HG03066 (cell line): Measurements from ENCODE around the gene DUSP22.

ENCODE experiments used
- ATAC-seq: cut with Tn5 transposase; IDR thresholded peaks from one replicate; pipeline ENCODE4 v1.9.1; 2021; ENCODE audit warnings: low read depth; ENCODE audit not compliant: unreplicated experiment

Gene DUSP22

DNA sequence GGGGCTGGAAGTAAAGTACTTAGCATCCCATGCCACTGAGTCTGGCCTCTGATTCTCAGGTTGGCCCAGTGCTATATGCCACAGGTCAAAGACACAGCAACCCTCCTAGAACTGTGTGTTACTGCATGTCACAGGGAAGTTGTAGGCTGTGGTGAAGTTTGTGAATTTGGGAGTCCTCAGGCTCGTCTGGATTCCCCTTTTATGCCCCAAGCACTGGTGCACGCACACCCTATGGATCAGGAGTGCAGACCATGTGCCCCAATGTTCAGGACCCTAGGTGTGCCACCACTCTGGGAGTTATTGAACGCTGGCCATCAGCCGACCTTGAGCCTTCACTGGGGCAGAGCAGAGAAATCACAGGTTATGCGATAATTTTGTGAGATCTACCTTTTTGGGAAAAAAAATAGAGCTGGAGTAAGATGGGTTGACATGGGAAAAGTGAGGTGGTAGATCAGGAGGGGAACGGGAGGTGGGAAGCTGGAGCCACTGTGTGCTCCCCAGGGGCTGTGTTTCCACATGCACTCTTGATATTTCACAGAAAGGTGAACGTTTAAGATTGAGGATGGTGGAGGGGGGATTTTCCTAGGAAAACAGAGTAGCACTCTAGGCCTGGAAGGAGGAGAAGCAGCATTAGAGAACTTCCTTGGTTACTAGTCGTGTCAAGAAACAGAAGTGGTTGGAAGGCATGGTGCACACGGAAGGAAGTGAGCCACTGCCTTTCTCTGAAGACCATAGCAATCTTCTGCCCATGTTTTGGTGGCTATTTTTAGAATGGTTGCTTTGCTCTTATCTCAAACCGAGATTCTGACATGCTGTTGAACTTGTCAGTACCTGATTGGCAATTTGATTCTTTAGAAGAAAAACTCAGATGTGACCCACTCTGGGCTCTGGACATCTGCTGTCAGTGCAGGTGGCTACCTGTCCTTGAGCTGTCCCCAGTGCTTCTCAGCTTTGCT is 44.1 kb downstream of the DUSP22 start:
- ATAC-seq = no peak

DNA sequence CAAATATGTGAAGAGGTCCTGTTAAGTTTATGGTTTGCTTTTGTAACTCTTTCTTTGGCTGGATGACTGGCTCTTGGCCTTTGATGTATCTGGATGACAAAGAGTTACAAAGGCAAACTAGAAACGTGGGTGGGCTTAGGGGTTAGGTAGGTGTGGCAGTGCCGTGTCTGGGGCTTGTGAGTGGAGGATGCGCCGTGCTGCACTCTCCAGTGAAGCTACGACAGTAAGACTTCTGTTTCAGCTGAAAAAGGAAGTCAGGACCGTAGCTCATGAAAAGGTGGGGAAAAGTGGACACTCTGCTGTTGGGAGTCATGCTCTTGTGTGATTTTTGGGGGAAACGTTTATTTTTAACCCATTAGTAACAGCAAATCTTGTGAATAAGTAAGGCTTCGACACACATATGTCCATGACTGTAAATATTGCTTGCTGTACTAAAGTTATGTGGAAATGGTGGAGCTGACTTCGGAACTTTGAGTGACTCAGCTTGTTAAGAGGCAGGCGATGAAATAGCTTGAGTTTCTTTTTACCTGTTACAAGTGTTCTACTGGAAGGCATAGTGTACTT is 45.6 kb downstream of the DUSP22 start:
- ATAC-seq = no peak

DNA sequence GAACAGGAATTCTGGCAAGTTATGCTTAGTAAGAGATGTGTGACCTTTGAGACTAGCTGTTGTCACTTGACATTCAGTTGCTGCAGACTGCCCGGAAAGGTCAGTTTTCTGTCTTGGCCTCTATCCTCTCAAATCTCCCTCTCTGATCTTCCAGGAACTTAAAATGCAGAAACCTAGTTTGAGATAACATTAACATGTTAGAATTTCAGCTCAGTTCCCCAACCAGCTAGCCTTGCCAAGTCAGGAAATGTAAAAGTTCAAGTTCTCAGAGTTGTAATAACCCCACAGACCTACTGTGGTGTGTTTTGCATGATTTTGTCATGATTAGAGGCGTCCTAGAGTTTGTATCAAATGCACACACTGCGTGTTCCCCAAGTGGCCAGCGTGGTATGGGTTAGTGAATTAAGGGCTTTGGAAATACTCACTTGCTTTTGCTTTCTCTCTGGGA is 46.6 kb downstream of the DUSP22 start:
- no peak for ATAC-seq

DNA sequence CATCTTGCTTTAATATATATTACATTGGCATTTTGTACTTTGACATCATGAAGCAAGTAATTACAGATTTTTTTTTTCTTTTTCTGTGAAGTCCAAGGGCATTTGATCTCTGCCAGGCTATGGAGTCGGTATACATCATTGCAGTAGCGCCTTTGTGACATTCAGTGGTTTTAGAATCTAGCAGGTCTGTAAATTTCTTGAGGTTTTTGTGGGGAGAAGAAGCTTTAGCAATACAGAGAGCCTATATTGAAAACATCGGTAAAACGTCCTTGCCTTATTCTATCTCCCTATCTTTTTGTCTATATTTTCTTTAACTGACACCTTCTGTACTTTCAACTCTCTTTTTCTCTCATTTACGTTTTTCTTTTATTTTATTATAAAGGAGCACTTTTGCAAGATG is 47.2 kb downstream of the DUSP22 start:
- ATAC-seq = no peak

DNA sequence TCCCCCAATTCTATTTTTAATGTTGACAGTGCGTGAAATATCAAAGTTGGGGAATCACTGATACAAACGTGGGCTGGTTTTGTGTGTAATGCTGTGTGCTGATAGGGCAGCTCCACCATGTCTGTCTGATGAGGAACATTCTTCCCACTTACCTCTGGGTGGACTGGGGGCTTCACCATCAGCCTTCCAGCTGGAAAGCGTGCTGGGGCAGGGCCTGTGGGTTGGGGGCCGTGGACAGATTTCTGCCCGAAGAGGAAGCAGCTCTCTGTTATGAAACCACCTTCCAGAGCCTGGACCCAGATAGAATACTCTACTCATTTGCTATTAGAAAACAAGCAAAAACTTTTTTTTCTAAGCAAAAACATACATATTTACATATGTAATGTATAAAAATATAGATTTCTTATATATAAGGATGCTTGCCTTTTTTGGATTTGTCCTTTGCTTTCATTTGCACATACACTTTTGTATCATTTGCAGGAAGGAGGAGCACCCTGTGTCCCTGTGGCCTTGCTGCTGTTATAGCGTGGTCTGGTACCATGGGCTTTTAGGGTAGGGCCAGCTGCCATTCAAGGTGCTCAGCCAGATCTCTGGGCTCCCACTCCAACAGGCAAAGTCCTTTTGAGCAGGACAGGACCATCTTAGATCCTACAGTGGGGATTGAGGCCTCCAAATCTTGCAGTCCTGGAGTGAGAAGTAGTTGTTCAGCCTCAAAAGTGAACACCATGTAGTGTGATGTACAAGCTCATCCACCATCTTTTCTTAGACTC is 48.1 kb downstream of the DUSP22 start:
- ATAC-seq = no peak

DNA sequence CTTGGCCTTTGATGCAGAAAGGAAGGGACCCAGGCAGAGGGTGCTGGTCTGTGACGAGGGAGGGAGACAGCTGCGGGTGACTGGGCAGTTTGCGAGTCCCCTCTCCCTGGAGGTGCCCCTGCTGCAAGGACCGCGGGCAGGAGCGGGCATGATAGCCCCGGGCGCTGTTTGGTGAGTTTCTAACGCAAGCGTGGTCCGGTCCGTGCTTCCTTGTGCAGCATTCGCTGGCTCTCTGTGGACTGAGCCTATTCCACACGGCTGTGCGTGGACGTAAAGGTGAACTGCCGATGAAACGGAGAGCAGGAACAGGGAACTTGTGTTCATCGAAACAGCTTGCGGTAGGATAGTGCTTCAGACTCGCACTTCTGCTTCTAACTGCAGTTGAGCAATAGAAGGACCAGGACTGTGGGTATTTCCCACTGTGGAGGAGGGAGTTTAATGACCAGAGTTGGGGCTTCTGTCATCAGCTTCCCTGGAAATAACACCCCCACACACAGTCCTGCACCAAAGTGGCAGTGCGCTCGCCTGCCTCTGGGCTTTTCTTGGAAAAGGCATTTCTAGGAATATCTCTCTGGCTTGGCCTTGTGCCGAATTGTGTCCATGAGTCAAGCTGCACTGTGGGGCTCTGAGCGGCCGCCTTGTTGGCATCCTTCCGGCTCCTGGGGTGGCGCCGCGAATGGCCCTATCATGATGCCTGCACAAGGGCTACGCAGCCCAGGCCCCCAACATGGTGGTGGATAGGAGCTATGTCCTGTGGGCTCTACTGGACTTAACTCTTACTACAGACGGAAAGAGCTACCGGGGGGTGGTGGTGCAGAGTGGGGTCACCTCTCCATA is 48.9 kb downstream of the DUSP22 start:
- peak; percentile 36 for ATAC-seq

DNA sequence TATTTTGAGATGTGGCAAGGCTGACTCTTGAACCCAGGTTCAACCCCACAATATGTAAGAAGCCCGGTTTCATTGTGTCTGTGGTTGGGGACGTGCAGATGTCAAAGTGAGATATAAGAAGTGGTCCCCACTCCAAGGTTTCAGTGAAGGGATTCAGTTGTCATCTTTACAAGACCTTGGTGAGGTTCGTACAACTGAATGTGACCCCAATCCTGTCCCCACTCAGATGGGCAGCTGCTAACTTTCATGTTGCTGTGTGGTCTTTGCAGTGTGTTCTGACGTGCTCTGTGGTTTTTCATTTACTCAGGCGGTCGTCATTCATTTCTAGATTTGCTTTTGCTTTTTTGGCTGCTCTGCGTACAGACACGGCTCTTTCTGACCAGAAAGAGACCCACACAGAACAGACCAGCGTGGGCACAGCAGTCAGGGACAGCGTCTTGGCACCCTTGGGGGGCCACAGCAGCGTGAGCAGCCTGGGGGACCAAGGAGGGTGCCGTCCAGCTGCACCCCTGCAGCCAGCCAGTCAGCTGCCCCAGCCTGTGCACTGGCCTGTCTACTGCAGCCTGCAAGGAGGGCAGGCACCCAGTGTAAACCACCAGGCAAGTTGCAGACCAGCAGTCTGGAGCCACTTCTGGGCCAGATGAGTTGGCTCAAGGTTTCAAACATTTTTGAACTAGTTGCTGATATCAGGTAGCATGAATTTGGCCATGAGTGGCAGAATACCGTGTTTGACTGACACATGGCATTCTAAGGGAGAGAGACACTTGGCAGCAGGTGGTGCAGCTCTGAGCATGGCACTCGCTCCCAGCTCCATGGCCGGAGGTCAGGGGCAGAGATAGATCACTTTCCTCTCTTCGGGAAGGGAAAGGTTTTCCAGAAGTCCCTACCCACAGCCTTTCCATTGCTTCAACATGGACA is 49.9 kb downstream of the DUSP22 start:
- peak; percentile 55 for ATAC-seq

DNA sequence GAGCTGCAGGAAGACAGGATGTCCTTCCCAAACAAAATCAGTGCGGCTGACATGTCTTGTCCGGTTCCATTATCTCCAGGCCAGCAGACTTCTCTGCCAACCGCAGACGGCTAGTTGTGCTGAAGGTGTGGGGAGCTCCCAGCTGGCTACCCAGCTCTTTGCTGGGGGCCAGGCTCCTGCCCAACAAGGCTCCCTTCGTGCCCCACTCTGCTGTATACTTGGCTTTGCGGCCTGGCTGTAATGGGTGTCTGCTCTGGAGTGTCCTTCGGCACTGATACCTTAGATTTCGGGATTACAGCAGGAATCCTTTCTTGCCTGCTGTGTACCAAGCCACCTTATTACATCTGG is 50.5 kb downstream of the DUSP22 start:
- no peak for ATAC-seq

DNA sequence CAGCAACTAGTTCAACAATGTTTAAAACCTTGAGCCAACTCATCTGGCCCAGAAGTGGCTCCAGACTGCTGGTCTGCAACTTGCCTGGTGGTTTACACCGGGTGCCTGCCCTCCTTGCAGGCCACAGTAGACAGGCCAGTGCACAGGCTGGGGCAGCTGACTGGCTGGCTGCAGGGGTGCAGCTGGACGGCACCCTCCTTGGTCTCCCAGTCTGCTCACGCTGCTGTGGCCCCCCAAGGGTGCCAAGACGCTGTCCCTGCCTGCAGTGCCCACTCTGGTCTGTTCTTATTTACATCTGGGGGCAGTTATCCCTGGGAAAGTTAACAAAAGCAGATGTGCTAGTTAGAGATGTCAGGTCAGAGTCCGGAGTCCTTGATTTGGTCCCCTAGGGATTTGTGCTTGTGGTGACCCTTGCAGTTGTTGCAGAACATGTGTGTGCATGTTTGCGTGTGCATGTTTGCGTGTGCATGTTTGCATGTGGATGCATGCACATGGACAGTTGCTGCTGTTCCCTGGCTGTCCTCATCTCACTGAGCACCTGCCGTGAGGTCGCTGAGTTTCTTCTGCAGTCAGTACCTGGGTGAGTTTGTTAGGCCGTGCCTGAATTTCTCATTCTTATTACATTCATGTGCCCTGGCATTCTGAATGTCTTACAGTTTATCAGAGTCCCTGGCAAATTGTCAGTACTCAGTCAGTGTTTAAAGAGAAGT is 51.1 kb downstream of the DUSP22 start:
- ATAC-seq = no peak

DNA sequence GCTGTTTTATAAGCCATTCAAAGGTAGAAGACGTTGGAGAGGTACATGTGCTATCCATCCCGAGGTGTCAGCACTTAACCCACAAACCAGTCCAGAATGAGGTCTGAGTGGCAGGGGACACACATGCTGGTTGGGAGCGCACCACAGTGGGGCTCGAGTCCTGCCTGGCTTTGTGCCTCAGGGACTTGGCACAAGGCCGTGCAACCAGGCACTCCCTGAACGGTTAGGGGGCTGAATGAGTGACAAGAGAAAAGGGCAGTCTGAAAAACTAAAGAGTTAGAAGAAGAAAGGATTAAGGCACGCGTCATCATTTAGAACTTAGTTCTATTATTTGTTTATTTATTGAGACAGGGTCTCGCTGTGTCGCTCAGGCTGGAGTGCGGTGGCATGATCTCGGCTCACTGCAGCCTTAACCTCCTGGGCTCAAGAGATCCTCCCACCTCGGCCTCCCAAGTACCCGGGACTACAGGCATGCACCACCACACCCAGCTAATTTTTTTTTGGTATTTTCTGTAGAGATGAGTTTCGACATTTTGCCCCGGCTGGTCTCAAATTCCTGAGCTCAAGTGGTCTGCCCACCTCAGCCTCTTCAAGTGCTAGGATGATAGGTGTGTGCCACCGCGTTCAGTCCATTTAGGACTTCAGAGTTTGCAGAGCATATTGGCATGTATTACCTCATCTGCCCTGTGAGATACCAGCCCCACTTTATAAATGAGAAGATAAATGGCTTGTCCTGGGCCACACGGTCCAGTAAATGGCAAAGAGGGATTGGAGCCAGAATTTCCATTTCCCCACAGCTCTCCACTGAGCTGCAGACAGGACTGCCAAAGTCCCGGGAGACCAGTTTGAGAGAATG is 51.9 kb downstream of the DUSP22 start:
- ATAC-seq = no peak

DNA sequence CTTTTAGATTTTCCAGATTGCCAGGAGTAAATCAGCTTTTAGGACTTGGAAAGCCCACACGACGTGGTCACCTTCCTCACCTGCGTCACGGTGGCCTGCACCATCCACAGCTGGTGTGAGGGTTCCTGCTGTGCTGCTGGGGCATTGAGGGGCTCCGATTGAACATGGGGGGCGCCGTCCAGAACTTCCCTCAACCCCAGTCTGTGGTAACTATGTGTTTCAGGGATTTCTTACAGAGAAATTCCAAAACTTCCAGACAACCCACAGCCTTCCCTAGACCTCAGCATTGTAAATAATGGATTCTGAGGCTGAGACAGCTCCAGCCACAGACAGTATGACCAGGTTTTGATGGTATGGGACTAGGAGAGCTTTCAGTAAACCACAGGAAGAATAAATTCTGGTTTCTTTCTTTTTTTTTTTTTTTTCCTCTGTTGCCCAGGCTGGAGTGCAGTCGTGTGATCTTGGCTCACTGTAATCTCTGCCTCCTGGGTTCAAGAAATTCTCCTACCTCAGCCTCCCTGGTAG is 52.6 kb downstream of the DUSP22 start:
- ATAC-seq = no peak

DNA sequence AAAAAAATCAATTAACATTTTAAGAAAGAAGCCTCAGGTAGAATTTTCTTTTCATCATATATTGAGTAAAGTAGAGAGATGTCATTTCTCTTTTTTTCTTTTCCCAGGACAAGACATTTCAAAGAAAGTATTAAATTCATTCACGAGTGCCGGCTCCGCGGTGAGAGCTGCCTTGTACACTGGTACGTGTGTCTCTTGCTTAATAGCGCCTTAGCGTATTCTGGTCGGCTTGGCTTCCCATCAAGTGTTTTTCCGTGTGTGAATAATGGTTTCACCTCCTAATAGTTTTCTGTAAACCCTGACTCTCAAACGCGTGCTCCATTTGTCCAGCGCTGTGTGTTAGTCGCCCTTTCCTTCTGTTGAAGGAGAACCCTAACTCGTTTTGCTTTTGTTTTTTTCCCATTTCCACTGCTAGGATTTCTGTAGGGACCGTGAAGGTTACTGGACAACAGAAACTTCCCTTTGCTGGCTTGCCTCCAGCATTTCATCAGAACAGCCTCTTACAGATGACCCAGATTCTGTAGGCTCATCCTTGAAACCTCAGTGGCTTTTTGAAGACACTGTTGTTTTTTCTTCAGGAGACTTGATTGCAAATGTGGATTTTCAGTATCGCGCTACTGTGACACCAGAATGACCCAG is 53.6 kb downstream of the DUSP22 start:
- ATAC-seq = no peak

DNA sequence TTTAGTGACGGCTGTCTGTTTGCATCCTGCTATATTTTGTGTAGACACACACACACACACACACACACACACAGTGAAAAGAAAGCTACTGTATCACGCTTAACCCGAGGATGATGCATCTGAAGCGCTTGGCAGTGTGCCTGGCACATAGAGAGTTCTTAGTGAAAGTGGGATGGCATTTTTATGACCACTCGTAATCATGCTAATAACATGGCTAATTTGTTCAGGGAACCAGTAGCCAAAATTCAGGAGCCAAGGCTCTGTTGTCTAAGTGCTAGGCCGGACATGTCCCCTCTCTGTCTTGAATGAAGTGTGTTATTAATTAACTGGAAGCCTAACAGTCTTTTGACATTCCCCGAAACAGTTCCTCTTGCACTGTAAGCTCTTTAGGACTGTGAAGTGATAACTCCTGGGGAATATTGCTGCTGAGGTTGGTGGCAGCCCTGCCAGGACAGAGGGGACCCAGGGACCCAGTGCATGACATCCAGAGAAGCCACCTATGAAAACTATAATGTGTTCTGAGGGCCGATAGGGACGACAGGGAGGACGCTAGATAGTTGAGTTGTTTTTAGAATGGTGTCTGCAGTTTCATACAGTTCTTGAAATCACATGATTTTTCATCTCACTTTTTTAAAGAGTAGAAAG is 54.2 kb downstream of the DUSP22 start:
- ATAC-seq = no peak

DNA sequence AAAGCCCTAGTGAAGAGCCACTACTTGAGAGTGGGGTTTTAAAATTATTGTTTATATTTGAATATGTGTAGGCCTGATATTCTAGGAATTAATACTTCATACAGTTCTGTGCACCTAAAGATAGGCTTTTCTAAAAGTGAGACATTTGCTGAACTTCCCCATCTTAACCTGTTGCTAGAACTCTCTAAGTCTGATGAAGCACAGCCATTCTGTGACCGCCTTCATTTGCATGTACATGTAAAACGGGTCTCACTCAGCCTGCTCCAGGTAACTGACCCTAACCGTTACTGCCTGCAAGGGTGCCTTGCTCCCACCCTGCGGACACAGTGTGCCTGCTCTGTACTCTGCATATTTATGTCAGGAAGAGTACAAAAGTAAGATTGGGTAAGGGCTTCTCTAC is 54.9 kb downstream of the DUSP22 start:
- ATAC-seq = peak; percentile 72

DNA sequence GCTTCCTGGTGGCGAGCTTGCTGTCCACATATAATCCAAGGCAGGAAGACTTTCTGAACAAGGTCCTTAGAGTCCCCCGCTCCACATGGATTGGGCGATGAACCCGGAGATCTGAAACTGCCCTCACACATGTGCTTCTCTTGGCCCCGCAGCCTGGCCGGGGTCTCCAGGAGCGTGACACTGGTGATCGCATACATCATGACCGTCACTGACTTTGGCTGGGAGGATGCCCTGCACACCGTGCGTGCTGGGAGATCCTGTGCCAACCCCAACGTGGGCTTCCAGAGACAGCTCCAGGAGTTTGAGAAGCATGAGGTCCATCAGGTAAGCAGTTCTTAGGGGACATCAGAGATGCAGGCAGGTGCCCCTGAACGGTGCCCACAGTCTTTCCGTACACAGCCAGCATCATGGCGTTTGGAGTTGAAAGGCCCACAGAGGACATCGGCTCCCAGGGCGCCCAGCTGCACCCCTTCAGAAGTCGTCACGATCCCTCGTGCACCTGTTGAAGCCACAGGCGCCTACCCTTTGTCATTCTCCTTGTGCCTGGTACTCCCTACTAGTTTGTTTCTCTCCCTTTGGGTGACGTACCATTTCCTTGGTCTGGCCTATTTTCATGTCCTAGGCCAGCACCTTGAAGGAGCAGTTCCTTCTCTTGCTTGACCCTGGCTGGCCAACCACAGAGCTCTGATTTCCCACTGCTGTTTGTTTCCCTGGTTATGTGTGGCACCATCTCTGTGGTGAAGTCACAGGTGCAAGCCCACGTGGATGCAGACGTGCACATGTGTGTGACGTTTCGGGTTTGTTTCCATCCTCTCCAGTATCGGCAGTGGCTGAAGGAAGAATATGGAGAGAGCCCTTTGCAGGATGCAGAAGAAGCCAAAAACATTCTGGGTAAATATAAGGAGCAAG is 55.9 kb downstream of the DUSP22 start:
- no peak for ATAC-seq
